ENCODE measurements around the gene FBXO3.
A peak's percentile ranks its signal among the peaks of the same experiment; 100 is the strongest.
"Not testable (repeated sequence)": the region's sequence is repeated elsewhere in the genome, so short reads cannot be mapped to it uniquely, and the experiment has no call there.

The FBXO3 gene

GRCh38 chr11:33770236-33770635, 4.1 kb downstream of the FBXO3 start:
- DNase-seq: no peak

- DNase-seq: no peak
These were observed 4.8 kb downstream of the FBXO3 start for GRCh38 chr11:33769542-33769941.

- DNase-seq: no peak
These were observed 6.7 kb downstream of the FBXO3 start for GRCh38 chr11:33767624-33768023.

- no peak for DNase-seq
These were observed 8.2 kb downstream of the FBXO3 start for GRCh38 chr11:33766085-33766484.

GRCh38 chr11:33761471-33761870, 12.8 kb downstream of the FBXO3 start:
- DNase-seq: no peak

- DNase-seq: peak; percentile 58
These were observed 20.9 kb downstream of the FBXO3 start for GRCh38 chr11:33753304-33753967.

GRCh38 chr11:33751878-33752277, 22.4 kb downstream of the FBXO3 start:
- no peak for DNase-seq

- no peak for DNase-seq
These were observed 26.3 kb downstream of the FBXO3 start for GRCh38 chr11:33747979-33748378.

GRCh38 chr11:33743291-33743690, 31.0 kb downstream of the FBXO3 start:
- DNase-seq: no peak

- no peak for DNase-seq
These were observed 32.0 kb downstream of the FBXO3 start for GRCh38 chr11:33742249-33742851.

- no peak for DNase-seq
These were observed 32.5 kb downstream of the FBXO3 start for GRCh38 chr11:33741806-33742205.

- DNase-seq: no peak
These were observed 36.9 kb downstream of the FBXO3 start for GRCh38 chr11:33737362-33737821.

- peak; percentile 89 for DNase-seq
These were observed 38.0 kb downstream of the FBXO3 start, which contains the start of gene CD59 for GRCh38 chr11:33736148-33736812. Gene CD59 (minus strand): TSS chr11:33736423. CDS start chr11:33722445, 13,978 bp downstream.

GRCh38 chr11:33735271-33736147, 38.8 kb downstream of the FBXO3 start:
- peak; percentile 69 for DNase-seq

- DNase-seq: no peak
These were observed 39.7 kb downstream of the FBXO3 start for GRCh38 chr11:33734441-33735270.

- no peak for DNase-seq
These were observed 40.3 kb downstream of the FBXO3 start for GRCh38 chr11:33733980-33734379.

GRCh38 chr11:33731723-33732531, 42.4 kb downstream of the FBXO3 start:
- peak; percentile 73 for DNase-seq

GRCh38 chr11:33730716-33731115, 43.6 kb downstream of the FBXO3 start:
- no peak for DNase-seq

GRCh38 chr11:33729072-33729664, 45.2 kb downstream of the FBXO3 start:
- not testable (repeated sequence) for DNase-seq

GRCh38 chr11:33727539-33727938, 46.8 kb downstream of the FBXO3 start:
- DNase-seq: not testable (repeated sequence)

- no peak for DNase-seq
These were observed 48.8 kb downstream of the FBXO3 start for GRCh38 chr11:33725496-33725895.
